HG02678 (cell line): ENCODE results near the gene TMPRSS13.
"Not testable (repeated sequence)": the region's sequence is repeated elsewhere in the genome, so short reads cannot be mapped to it uniquely, and the experiment has no call there.

Experiments used
- ATAC-seq: cut with Tn5 transposase; IDR thresholded peaks from one replicate; pipeline ENCODE4 v1.9.1; 2021; ENCODE audit warnings: mild to moderate bottlenecking, moderate library complexity; ENCODE audit not compliant: unreplicated experiment

Gene TMPRSS13

GRCh38 chr11:117874253-117874909 is 54.8 kb downstream of the TMPRSS13 start:
- no peak for ATAC-seq

DNA sequence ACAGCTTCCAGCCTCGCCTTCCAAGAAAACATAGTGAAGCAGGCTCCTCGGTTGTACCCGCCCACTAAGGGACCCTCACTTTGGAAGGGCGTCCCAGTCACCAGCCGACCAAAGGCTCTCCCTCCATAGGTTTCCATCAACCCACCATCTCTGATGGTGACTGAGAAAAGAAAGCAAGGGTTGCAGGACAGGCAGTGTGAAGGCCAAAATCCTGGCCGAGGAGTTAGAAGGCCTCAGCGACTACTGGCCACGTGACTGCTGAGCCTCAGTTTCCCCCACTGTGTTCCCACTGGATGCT is 55.4 kb downstream of the TMPRSS13 start:
- ATAC-seq = no peak

DNA sequence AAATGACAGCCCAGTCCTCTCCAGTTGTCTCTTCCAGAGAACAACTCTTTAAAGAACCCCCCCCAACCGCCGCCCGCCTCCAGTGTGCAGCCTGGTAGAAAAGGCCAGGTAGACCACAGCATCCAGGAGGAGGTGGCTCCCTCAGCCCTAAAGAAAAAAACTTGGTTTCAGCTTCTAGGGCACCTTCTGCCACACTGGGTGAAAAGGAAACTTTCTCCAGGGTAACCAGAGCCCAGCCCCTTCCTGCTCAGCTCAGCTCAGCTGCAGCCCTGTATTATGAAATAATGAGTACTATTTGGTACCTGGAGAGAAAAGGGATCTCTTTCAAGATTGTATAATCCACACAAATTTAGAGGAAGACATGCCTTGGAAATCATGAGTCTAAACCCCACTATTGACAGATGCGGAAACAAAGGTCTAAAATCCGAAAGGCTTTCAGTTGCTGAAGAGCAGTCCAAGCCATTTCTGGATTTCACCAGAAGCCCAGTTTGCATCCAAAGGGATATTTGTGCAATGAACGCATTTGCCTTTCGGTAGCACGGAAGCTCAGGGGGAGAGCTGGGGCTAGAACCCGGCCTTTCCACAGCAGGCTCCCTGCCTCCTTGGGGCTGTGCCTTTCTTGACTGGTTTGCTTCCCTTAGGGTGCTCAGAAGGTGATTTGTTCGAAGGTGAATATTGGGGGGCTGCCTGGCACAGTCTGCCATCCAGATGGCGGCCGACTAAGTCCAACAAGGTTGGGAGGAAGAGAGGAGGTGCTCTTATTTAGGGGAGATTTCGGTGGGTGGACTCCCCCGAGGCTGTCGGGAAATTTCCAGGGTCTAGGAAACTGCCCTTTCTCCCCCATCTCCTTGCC is 56.0 kb downstream of the TMPRSS13 start:
- ATAC-seq = no peak

DNA sequence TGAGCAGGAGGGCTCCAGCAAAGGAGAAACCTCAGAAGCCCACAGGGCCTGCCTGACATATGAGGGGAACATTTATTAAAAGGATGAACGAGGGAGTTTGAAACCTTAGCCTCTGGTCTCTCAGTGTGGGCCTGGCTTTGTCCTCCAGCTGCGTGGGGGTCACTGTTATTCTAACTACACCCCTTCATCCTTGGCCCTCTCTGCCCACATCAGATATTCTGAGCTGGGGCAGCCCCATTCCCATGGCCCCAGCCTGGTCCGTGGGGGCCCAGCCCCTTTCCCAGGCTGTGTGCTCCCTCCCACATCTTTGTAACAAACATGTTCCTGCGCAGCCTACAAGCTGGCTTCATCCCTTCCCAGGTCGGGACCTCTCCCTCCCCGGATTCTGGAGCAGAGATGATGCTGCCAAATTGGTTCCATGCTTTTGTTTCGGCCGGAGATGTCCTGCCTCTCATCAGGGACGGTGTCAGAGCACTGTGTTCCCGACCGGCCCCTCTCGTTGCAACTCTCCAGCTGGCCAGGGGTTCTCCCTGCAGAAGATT is 56.7 kb downstream of the TMPRSS13 start:
- ATAC-seq = no peak

DNA sequence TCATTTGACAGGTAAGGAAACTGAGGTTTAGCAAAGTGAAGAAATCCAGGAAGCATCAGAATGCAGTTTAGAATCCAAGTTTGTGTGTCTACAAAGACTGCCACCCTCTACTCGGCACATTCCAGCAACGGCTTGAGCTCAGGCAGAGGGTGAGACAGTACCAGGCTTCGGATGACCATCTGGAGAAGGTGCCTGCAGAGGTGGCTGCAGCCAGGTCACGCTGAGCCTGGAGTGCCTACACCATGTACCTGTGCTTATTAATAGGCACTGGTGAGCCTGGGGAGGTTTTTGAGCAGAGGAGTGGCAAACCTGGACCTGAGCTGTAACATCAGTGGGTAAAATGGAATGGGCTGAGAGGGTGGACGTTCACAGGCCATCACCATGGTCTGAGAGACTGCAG is 57.4 kb downstream of the TMPRSS13 start:
- no peak for ATAC-seq

GRCh38 chr11:117871160-117871559 is 58.0 kb downstream of the TMPRSS13 start:
- ATAC-seq = no peak

DNA sequence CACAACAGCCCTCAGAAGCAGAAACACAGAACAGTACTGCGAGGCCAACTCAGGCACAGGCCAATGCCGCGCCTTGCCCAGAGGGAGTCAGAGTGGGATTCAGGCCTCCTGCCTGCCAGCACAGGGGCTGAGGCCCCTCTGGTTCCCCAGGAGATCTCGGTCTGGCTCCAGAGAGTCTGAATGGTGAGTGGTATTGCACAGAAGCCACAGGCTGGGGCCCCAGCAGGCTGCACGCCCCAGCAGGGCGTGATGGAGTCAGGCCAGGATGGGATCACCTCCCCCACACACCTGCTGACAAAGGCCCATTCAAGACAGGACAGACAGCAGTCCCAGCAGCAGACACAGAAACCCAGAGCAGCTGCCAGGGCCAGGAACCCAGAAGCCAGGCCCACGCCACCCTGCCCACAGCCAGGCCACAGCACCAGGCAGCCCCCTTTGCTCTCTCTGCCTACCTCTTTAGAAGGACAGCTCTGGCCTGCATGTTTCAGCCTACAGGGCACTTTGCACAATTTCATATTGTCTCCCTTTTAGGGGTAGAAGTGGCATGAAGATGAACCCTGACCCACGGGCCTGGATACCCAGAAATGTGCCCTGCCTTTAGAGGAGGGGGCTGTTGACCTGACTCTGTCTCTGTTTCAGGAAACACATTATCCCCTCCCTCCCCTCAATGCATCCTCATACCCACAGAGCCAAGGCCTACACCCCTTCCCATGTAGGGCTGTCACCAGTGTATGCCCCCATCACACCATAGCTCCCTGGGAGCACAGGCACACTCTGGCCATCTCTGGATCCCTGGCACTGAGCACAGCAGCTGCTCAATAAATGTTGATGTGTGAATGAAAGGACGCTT is 58.9 kb downstream of the TMPRSS13 start:
- no peak for ATAC-seq

GRCh38 chr11:117869604-117870003 is 59.6 kb downstream of the TMPRSS13 start:
- ATAC-seq = no peak

GRCh38 chr11:117868815-117869561 is 60.2 kb downstream of the TMPRSS13 start:
- no peak for ATAC-seq

GRCh38 chr11:117868088-117868487 is 61.1 kb downstream of the TMPRSS13 start:
- no peak for ATAC-seq

DNA sequence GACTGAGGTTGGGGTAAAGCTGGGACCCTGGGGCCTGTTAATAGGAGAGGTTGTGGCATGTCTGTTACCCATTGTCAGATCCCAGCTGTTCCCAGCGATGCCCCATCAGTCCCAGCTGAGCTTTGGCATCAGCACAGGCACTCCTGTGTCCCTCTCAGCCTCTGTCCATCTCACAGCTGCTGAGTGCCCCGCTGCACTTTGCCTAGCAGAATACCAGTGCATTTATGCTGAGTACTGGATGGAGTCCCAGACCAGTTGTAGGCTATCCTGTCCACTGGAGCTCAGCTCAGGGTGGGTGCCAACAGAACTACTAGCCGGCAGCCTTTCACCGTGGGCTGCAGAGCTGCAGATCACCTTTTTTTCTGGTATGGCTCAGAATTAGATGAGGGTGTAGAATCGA is 62.7 kb downstream of the TMPRSS13 start:
- ATAC-seq = no peak

DNA sequence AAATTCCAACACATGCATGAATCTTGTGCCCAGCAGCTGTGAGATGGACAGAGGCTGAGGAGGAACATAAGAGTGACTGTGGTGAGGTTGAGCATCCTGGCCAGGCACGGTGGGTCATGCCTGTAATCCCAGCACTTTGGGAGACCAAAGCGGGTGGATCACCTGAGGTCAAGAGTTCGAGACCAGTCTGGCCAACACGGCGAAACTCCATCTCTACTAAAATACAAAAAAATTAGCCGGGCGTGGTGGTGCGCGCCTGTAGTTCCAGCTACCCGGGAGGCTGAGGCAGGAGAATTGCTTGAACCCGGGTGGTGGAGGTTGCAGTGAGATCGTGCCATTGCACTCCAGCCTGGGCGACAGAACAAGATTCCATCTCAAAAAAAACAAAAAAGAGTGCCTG is 63.7 kb downstream of the TMPRSS13 start:
- ATAC-seq = not testable (repeated sequence)

- no peak for ATAC-seq
These were observed 65.8 kb downstream of the TMPRSS13 start for GRCh38 chr11:117863383-117863782.

- no peak for ATAC-seq
These were observed 66.4 kb downstream of the TMPRSS13 start for GRCh38 chr11:117862753-117863152.

DNA sequence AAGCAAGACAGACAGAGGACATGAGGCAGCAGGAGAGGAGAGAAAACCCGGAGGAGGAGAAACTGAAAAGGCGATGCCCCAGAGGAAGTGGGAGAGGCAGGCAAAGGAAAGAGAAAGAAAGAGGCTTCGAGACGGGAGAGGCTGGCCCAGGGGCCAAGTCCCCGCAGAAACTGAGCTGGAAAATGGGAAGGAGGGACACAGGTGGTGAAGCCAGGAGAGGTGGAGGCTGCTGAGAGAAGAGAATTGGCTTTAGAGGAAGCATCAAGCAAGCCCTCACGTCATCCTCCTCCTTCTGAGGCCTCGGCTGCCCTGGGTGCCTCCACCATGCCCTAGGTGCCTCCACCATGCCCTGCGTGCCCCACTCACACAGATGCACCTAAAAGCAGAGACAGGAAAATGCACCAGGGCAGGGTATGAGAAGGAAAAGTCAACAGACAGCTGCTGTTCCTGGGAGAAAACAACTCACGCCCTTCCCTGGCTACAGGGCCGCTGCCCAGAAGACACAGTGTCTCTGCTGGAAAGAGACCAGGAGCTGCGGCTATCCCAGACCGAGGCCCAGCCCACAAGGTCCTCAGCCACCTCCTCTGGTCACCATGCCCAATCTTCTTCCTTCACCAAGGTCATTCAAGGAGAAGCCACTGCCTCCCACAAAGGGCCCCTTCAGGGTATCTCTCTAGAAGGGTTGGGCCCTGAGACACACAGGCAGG is 67.0 kb downstream of the TMPRSS13 start:
- no peak for ATAC-seq

DNA sequence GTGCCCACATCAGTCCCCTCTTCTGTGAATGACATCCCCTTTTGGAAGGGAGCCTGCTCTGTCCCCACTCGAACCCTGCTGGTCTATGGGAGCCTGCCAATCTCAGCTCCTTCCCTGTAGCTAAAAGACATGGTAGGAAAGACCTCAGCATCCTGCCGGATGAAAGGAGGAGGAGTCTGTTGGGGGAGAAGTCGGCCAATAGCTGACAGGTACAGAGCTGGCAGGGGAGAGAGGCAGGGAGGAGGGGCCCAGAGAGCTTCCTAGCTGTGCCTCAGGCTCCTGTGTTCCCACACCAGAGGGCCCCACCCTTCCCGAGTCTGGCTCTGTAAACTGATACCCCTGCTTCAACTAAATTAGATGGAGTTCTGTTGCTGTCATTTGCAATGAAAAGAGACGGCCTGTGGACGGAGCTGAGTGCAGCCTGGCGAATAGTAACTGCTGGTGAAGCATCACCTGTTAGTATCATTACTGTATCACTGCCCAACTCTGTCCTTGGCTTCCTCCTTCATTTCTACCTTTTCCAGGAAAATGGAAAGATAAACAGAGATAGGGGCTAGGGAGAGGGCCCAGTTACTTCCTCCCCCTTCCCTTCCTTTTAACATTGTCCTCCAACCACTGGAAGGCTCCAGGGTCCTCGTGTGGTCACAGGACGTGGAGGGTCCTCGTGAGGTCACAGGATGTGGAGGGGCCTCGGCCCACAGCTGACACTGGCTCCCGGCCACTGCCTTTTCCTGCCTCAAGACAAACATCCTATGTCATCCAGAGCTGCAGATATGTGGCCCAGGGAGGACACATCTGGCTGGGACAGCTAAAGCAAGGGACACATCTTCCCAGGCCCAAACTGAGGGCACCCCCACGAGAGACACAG is 67.8 kb downstream of the TMPRSS13 start:
- ATAC-seq = no peak

- ATAC-seq = no peak
These were observed 69.1 kb downstream of the TMPRSS13 start for GRCh38 chr11:117860139-117860538.

- ATAC-seq = no peak
These were observed 69.6 kb downstream of the TMPRSS13 start for GRCh38 chr11:117859488-117860112.

- ATAC-seq = no peak
These were observed 70.1 kb downstream of the TMPRSS13 start for GRCh38 chr11:117859061-117859460.
